ENCODE data around the gene RORC.

Gene RORC

DNA sequence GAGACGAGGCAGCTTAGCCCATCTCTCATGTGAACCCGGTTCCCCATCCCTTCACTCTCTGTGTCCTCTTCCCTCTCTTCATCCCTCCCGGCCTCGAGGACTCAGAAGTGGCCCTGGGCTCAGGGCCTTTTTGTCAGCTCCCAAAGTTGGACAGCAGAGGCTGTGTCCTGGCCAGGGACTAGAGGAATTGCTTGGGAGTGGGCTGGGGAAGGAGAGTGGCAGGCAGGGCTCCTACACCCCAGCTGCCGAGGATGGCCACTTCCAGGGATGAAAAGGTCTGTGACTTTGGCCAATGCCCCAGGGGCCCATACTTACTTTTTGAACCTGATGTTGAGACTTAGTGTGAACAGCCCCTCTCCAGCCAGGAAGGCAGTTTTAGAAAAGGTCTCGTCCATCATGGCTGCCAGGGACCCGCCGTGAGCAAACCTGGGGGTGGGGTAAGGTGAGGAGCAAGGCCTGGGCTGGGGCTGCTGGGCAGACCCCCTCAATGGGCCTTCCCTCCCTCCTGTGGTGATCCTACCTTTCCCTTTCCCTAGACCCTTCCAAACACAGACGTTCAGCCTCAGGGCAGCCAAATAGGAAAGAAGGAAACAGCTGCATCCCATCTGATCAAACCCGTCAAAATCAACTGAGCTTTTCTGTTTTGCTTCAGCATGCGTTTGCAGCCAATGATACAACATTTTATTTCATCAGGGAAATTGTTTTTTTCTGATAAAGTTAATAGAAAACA is 16.4 kb upstream of the RORC start:
- DNase-seq (ENCODE audit: low spot score): no peak

DNA sequence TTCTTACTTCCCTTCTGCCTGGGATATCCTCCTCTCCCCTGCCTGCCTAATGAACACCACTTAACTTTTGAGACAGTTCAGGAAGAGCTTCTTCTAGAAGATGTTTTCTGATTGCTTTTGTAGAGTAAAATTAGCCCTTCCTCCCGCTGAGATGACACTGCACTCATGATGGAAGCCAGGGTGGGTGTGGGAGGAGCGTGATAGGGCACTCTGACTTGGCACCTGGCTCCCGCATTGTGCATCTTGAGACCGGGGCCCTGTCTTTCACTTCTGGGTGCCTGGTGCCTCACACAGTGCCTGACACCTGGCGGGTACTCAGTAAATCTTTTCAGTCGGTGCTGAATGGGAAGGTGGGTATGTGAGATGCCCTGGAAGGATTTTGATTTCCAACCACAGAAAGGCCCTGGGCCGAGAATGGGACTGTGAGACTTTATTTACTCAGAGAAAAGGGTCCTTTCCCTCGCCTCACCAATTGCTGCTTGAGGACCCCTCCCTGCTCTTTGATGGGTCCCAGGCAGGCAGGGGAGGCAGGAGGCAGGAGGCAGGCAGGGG is 15.2 kb upstream of the RORC start:
- no peak for DNase-seq (ENCODE audit: low spot score)

DNA sequence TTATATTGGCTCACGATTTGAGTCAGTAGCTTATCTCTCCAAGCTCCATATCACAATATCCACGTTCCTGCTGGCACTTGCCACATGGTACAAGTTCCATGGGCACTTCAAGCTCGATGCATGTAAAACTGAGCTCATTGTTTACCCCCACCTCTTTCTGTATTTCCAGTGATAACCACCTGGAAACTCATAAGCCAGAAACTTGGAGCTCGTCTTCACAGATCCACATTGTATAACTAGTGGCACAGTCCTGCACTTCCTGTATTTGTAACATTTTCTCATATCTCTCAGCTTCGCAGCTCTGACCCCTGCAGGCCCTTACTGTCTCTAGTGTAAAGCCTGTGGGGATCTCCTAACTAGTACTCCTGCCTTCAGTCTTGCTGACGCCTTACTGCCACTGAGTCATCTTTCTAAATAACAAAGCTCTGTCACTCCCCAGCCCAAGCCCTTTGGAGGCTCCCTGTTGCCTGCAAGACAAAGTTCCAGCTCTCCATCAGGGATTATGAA is 14.5 kb upstream of the RORC start:
- DNase-seq (ENCODE audit: low spot score): no peak

DNA sequence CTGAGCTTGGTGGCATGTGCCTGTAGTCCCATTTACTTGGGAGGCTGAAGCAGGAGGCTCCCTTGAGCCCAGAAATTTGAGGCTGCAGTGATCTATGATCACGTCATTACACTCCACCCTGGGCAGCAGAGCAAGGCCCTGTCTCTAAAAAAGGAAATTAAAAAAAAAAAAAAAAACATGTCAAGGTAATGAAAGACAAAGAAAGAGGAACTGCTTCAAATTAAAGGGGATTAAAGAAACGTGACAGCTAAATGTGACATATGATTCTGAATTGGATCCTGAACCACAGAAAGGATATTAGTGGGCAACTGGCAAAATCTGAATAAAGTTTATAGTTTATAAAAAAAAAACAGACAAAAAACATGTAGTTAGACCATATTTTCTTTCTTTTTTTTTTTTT is 11.8 kb upstream of the RORC start:
- no peak for DNase-seq (ENCODE audit: low spot score)

DNA sequence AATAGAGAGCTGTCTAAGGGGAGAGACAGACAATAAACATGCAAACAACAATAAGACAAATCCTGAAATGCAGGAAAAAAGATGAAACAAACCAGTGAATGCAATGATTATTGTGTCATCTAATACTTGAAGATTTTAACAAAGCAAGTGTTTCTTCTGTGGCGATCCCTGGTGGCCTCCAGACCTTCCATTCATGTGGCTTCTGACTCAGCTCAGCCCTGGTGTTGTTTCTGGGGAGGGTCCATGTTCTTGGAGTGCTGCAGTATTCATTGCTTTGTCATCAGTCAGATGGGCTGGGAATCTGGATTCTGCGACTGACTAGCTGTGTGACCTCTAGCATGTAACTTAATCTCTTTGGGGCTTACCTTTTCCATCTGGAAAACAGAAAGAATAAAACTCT is 9.5 kb upstream of the RORC start:
- no peak for DNase-seq (ENCODE audit: low spot score)

DNA sequence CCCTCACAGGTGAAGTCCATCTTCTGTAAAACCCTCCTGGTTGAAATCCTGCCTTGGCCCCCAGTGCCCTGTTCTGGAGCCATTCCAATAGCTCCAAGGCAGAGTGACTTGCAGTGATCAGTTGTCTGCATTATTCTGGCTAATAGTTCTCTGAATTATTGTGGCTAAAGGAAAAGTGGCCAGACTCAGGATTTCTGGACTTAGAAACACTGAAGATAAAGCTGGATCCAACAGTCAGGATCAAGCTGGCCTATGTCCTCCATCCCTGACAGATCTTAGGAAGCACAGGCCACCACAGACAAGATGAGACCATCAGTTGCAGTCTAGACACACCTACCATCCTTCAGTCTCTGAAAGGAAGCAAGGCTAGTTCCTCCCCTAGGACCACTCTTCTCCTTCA is 8.8 kb upstream of the RORC start:
- no peak for DNase-seq (ENCODE audit: low spot score)

DNA sequence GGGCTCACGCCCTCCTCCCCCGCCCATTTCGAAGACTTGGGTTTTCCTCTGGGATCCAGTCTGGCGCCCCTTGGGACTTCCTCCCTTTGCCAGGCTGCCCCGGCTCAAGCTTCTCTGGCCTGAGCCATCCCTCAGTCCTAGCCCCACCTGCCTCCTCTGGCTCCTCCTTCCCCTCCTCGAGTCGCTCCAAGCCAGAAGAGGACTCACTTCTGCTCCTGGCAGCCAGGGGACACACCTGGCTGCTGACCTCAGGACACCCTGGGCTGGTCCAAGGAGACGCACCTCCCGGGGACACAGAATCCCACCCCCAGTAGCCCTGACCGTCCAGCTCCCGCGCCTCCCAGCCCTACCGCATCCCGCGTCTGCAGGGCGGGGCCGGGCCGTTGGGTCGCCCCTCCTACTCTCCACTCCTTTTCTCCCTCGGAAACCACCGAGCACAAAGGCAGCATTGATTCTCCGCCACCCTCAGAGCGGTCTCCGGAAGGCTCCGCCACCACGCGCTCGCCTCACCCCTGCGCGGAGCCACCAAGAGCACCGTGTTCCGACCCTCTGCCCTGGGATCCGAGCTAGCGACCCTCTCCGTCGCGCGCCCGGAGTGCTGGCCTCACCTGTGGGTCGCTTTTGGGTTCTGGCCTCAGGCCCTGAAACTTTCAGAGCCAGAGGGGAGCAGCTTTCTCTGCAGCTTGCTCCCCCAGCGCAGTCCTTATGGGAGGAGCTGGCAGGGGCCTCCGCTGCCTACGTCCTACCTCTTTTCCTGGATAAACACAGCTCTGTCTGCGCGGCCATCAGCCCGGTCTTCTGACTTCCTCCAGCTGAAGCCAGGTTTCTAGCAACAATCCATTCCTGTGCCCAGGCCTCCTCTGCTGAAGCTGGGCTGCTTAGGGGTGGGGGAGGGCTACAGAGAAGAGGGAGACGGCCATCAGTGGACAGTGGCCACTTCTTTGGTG is 8.1 kb upstream of the RORC start, which contains the start of gene C2CD4D:
TSS of gene C2CD4D (minus strand) at position 364 of the 947 bp plus-strand sequence. CDS start 831 bp downstream, outside the sequence.
- peak; percentile 93 for DNase-seq (ENCODE audit: low spot score)

DNA sequence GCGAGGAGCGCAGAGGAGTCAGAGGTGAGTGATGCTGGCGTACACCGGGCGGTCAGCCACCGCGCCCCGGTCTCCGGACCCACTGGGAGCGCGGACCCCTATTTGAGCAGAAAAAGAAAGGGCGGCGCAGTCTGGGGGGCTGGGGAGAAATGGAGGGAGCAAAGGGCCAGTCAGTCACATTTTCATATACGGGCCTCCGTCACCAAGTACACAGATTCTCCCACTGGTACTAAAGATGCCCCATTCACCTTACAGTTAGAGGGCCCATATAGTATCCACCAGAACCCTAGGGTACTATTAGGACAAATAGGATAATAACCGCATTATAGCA is 7.4 kb upstream of the RORC start:
- DNase-seq (ENCODE audit: low spot score): no peak

DNA sequence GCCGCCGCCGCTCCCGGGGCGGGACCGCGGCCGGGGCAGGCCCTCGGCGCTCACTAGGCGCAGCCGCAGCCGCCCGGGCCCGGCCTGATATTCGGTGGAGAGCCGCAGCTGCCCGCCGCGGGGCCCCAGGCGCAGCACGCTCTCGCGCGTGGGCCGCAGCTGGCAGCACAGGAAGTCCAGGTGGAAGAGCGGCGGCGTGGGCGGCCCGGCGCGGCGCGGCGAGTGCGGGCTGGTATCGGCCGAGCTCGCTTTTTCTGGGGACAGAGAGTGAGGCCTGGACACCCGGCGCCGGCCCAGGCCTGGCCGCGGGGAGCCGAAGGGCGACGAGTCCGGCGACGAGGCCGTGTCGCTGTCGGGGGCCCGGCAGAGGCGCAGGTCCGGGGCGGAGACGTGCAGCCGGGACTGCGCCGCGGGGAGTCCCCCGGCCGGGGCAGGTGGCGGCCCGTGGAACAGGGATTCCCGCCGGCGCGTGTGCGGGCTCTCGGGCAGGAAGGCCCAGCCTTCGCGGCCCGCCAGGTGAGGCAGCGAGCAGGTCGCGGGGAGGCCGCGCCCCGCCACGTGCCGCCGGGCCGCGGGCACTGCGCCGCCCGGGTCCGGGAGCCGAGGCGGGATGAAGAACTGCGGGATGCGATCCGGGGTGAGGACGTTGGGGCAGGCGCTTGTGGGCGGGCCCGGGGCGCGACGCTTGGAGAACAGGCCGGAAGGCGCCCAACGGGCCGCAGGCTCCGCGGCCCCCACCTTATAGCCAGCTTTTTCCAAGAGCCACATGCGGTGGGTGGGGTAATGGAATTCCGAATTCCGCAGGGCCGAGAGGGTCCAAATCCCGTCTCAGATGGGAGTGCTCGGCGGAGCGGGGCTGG is 6.8 kb upstream of the RORC start:
- no peak for DNase-seq (ENCODE audit: low spot score)

DNA sequence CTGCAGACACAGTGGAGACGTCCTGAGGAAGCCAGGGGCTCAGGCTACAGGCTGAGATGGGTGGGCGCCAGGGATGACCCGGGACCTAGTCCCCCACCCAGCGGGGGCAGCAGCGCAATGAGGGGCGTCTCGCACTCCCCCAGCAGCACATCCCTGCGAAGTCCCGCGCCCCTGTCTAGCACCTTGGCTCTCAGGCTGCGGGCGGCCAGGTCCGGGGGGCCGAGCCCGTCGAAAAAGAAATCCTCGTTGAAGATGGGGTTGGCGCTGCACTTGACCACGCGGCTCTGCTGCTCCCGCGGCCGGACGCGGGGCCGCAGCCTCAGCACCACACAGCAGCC is 6.3 kb upstream of the RORC start:
- DNase-seq (ENCODE audit: low spot score): no peak

DNA sequence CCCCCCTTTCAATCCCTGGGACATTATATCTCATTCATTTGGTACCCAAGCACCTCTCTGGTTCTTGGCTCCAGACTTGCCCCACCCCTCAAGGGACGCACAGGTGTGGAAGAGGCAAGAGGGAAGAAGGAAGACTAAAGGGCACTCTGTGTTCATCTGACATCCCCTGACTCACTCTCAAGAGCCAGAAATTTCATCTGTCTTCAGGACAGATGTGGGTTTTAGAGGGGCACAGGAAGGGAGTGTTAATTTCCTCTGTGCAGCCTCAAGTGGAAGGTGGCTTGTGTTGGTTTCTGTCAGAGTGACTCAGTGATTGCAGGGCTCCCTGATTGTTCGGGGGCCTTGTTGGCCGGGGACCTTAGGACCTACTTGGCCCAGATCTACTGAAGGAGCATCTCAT is 5.6 kb upstream of the RORC start:
- no peak for DNase-seq (ENCODE audit: low spot score)

DNA sequence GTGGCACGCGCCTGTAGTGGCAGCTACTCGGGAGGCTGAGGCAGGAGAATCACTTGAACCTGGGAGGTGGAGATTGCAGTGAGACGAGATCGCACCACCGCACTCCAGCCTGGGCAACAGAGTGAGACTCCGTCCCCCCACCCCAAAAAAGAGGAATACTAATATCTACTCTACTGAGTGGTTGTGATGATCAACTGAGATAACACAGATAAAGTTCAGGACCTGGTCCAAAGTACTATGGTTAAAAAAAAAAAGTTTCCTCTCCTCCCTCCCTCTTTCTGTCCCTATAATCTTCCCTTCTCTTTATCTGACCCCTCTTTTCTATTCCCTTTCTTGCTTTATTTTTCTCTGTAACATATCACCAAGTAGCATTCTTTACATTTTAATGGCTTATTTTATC is 4.0 kb upstream of the RORC start:
- DNase-seq (ENCODE audit: low spot score): no peak

DNA sequence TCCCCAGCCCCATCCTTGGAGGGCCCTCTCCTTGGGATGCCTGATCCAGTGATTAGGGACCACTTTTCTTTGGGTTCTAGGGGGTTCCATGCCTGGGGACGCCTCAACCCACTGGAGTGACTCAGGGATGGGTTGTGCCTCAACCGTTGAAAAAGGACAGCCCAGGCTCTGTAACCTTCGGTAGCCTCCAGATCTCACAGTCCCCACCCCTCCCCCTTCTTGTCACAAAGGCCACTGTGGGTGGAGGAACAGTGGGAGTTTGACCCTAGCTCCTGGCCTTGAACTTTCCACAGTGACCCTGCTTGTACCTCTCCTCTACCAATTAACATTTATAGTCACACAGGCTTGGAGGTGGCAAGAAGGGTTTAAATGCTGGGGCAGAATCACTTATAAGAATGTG is 2.6 kb upstream of the RORC start:
- DNase-seq (ENCODE audit: low spot score): no peak

DNA sequence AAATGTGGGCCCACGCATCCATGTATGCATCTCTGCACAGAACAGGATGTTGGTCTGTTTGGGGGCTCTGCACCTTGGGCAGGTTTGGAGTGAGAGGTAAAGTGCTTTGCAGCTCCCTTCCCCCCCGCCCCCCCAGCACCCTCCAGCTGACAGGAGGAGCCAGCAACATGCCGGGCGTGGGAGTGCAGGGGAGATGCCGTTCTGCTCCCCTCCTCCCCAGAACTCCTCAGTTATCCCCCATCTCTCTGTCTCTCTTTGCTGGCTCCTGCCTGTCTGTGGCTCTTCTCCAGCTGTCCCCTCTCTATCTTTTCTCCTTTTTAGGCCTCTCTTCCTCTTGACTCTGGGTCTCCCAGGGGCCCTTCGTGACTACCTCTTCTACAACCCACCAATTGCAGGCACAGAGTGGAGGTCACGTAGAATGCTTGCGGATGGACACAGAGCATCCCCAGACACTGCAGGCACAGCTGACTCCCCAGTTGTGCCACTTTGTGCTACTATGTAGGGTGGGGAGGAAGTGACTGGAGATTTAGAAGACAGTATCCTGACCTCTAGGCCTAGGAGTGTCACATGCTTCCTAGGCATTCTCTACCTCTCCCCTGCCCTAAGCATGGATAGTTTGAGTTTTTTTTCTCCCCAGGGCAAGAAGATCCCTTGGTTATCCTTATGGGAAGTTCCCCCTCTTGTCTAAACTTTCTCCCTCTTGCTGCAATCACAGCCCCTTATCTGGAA is 1.7 kb upstream of the RORC start:
- DNase-seq (ENCODE audit: low spot score): peak; percentile 30

DNA sequence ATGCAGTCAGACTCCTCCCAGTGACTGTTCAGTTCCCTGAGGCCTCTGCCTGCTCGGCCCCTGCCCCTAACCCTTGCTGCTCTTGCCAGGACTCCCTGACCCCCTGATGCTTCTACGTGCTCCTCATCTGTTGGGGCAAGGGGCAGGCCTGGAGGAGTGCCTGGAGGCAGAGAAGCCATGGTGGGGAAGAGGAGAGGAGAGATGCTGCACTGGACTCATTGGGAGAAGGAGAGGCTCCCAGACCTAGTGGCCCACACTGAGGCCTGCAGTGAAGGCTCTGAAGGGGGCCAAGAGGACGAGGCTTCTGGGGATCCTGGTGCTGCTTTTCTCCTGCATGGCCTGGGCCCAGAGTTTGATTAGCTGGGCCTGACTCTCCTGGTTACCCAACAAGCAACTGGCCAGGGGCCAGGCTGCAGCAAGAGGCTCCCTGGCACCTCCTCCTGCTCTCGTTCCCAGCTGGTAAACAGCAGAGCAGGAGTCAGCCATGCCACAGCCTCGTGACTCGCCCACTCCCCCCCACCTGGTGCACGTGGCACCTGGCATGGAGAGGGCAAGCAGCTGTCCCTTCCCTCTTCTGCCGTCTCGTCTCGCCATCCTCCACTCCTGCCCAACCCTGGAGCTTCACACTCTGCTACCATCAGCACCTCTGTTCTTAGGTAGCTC is 847 bp upstream of the RORC start:
- peak; percentile 71 for DNase-seq (ENCODE audit: low spot score)

DNA sequence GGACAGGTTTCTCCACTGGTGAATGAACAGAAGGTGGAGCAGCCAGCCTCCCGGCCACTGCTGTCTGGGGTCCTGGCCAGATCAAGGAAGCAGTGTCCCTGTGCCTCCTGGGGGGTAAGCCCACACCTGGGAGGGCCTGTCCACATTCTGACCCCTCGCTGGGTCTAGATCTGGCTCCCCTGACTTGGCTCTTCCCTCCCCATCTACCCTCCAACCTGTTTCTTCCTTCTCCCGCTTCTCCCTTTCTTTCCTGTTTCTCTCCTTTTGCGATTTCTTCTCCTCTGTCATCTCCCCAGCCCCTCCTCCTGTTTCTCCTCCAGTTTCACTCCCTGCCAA is 378 bp downstream of the RORC start:
- no peak for DNase-seq (ENCODE audit: low spot score)

DNA sequence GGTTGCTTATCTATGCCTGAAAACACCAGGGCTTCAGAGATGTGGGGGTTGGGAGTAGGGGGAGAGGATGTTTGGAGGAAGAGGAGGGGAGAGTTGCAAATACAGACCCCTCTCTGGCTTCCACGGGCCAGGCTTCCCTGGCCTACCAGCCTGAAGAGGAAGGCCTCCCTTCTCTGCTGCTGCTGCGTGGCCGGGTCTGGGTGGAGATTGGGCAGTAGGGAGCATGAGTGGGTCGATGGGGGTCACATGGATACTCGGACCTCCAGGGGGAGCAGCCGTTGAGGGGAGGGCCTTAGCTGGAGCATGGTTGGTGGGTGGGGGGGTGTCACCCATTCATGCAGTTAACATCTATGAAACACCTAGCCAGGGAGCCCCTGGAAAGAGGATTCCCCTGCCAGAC is 1.5 kb downstream of the RORC start:
- DNase-seq (ENCODE audit: low spot score): no peak

DNA sequence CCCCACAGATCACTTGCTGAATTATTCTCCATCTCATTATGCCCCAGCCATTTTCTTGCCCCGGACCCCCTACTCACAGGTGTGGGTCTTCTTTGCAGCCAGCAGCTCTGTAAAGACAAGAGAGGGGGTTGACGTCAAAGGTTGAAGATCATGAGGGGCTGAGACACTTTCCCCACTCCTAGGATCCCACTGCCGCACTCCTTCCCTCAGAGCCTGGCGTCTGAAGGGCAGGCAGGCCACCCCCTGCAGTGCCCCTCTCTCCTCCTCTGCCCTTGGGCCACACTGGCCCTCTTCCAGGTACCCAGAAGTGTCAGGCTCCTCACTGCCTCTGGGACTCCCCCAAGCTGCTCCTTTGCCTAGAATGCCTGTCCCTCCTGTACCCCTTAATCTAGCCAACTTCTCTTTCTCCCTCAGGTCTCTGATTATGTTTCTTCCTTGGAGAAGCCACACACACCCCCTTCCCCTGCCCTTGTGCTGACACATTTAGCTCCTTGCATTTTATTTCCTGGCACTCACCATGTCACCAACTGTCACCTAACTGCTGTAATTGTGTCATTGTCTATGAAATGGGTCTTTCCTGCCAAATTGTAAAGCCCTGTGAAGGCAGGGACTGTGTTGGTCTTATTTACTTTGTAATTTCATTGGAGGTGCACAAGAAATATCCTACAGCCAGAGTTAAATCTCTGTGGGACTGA is 2.1 kb downstream of the RORC start:
- DNase-seq (ENCODE audit: low spot score): no peak

DNA sequence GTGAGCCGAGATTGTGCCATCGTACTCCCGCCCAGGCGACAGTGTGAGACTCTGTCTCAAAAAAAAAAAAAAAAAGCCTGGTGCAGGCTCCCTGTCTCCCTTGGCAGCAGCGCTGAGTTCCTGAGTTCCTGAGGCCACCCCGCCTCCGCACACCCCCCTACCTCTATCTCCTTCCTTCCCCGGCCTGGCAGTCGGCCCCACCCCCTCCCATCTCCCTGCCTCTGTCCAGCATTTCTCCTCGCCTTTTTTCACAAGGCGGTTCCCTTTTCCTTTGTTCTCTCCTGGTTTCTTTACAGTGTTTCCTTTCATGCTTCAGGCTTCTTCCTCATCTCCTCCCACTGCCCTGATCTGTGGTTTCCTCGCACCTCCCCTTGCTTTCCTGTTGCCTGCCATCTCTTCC is 2.7 kb downstream of the RORC start:
- DNase-seq (ENCODE audit: low spot score): no peak

DNA sequence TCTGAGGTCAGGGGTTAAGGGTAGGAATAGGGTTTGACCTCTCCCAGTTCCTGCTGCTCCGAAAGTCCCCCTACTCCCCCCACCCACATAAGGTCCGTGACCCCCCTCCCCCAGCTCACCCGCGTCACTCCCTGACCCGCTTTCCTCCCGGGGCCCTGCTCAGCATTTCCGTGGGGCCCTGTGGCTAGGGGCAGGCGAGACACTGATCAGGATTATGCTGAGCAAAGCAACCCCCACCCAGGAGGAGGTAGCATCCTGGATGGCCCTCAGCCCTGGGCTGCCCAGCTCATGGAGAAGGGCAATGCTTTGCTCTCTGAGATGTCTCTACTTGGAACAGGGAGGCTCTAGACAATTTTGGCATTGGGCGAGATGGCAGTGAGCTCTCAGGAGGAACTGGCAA is 3.7 kb downstream of the RORC start:
- DNase-seq (ENCODE audit: low spot score): no peak
